Measurements from ENCODE around the gene EPHA8. TPM values are rescaled to one million over a fixed set of nuclear protein-coding genes. Genes with fewer than 3 reads are reported as not detected.

The EPHA8 gene
- total and polyA plus RNA-seq, 2 of the 13 experiments (the other 11 are each of a cell fraction or from before 2014, with no cell fraction given): not detected

DNA sequence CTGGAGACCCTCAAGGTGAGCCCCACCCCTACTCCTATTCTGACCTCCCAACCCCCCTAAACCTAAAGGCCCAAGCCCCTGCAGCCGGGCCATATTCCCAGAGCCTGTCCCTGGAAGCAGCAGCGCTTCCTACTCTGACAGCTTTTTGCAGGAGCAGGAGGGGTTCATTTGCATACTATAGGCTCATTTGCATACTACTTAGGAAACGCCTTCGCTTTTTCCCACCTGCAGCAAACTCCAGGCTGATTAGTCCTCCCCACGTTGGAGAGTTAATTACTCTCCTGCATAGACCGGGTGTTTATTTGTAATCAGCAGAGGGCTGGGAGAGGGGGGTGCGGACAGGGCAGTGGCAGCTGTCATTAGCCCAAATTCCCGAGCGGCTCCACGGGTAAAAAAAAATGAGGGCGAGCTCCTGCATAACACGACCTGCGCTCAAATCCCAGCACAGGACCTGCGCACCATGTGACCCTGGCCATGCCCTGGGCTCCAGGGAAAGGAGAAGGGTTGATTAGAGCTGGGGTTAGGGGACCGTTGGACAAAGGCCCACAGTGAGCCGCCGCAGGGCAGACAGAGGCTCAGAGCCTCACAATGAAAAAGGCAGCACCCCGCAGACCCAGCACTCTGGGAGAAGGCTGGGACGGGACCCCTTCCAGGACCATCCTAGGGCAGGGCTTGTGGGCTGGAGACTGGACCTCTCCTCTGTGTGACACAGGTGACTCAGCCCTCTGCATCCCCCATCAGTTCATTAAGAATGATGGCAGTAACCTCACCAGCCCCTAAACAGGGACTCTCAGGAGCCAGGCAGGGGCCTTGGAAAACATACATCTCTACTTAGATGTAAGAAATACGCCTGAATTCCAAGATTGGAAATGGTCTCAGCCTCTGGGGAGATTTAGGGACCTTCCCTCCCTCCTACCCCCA lies 63.2 kb downstream of the EPHA8 start:
- BruUV-seq (replicated peaks): no TSS peak

DNA sequence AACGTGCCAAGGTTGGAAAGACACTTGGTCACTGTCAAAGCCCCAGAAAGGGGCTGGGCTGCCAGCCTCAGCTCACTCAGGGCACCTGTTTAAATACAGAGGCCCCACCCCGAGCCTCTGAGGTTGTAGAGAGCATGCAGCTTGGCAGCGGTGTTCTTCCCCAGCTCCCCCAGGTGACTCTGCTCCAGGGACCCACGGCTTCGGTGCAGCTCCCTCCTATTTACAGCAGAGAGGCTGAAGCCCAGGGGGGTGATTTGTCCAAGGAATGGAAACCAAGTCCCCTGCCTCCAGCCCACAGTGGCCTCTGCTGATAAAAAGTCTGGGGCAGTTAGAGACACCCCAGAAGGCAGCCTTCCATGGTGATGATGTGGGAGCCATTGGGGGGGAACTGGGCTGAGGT lies 64.0 kb downstream of the EPHA8 start:
- FAIRE-seq (no peak), DNase-seq (ENCODE audit: low spot score) (no peak), ATAC-seq (no peak)
- CTCF ChIA-PET (ENCODE audit: low intra/inter-chr PET ratio, low total read pairs): no interaction called here
- H3K4me2 ChIP-seq (ENCODE audit: low read depth, low read length): no peak overlapping the region
- intact Hi-C loops (cut with micrococcal nuclease; ENCODE audit: unreplicated experiment) (no loop called here), in situ Hi-C loops (cut with HindIII; ENCODE audit: extremely low pct_ligation_motif_present, low pct_unique_long_range_greater_than_20kb) (no loop called here)
- H4K20me1 ChIP-seq (ENCODE audit: insufficient read depth, low read length): 0 out of 2 replicates have a peak, but pooled peaks cover 1% of the 10 kb centered on the region
- POLR2A ChIA-PET: no interaction called here
- H3K9me3 ChIP-seq (ENCODE audit: low read length): no peaks in the 10 kb centered on the region
- H3K9ac ChIP-seq (ENCODE audit: insufficient read depth, low read depth, low read length): no peak overlapping the region
- no peak overlapping the region for H3K27ac ChIP-seq (ENCODE audit: extremely low read length, insufficient read depth, low read length)
- no peaks in the 10 kb centered on the region for H3K4me1 ChIP-seq (ENCODE audit: insufficient read depth, low read length)
- no peak overlapping the region for H2AFZ ChIP-seq (ENCODE audit: low read length)
- 0% methylated on average over 1 of the region's 5 CpGs for WGBS (ENCODE audit: low lambda C conversion rate)
- no peak overlapping the region for H3K4me3 ChIP-seq (replicated peaks in 1 of 3; ENCODE audit: insufficient read depth in 1 of 3, low read depth in 2 of 3, low read length in 3 of 3)
- no peaks in the 10 kb centered on the region for H3K36me3 ChIP-seq (replicated peaks in 1 of 2; ENCODE audit: control insufficient read depth in 1 of 2, insufficient read depth in 2 of 2, low read length in 2 of 2)
- H3K79me2 ChIP-seq (ENCODE audit: insufficient read depth, low read length): no peaks in the 10 kb centered on the region
- peaks cover 3 to 28% of the 10 kb centered on the region in 2 experiments; a peak in 2 of 5 replicates for H3K27me3 ChIP-seq (ENCODE audit: control insufficient read depth in 1 of 2, insufficient read depth in 2 of 2, low read length in 2 of 2)
- no TSS peak for BruUV-seq (replicated peaks)
- TF ChIP-seq ZNF816 (CRISPR knock-in tag; IDR thresholded peaks at IDR 0.05; ENCODE audit: borderline replicate concordance): no peak
- TF ChIP-seq, protein P1, sequence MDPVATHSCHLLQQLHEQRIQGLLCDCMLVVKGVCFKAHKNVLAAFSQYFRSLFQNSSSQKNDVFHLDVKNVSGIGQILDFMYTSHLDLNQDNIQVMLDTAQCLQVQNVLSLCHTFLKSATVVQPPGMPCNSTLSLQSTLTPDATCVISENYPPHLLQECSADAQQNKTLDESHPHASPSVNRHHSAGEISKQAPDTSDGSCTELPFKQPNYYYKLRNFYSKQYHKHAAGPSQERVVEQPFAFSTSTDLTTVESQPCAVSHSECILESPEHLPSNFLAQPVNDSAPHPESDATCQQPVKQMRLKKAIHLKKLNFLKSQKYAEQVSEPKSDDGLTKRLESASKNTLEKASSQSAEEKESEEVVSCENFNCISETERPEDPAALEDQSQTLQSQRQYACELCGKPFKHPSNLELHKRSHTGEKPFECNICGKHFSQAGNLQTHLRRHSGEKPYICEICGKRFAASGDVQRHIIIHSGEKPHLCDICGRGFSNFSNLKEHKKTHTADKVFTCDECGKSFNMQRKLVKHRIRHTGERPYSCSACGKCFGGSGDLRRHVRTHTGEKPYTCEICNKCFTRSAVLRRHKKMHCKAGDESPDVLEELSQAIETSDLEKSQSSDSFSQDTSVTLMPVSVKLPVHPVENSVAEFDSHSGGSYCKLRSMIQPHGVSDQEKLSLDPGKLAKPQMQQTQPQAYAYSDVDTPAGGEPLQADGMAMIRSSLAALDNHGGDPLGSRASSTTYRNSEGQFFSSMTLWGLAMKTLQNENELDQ (CRISPR knock-in tag; IDR thresholded peaks at IDR 0.05; ENCODE audit: borderline replicate concordance): no peak
- TF ChIP-seq NCOA1 (CRISPR knock-in tag; IDR thresholded peaks at IDR 0.05): no peak
- TF ChIP-seq KDM1A (CRISPR knock-in tag; IDR thresholded peaks at IDR 0.05): no peak
- TF ChIP-seq, protein P2, sequence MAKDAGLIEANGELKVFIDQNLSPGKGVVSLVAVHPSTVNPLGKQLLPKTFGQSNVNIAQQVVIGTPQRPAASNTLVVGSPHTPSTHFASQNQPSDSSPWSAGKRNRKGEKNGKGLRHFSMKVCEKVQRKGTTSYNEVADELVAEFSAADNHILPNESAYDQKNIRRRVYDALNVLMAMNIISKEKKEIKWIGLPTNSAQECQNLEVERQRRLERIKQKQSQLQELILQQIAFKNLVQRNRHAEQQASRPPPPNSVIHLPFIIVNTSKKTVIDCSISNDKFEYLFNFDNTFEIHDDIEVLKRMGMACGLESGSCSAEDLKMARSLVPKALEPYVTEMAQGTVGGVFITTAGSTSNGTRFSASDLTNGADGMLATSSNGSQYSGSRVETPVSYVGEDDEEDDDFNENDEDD (CRISPR knock-in tag; IDR thresholded peaks at IDR 0.05; ENCODE audit: borderline replicate concordance): no peak
- TF ChIP-seq ZNF343 (CRISPR knock-in tag; IDR thresholded peaks at IDR 0.05): no peak
- TF ChIP-seq ZFP41 (CRISPR knock-in tag; IDR thresholded peaks at IDR 0.05; ENCODE audit: borderline replicate concordance): no peak
- no peak for TF ChIP-seq GLI4 (CRISPR knock-in tag; IDR thresholded peaks at IDR 0.05; ENCODE audit: borderline replicate concordance)
- no peak for TF ChIP-seq ZSCAN29 (CRISPR knock-in tag; conservative IDR thresholded peaks at IDR 0.05)
- TF ChIP-seq MAF1 (CRISPR knock-in tag; IDR thresholded peaks at IDR 0.05; ENCODE audit: borderline replicate concordance): no peak
- no peak for TF ChIP-seq CEBPG (CRISPR knock-in tag; IDR thresholded peaks at IDR 0.05)

More for the DNA sequence above, 63.2 kb downstream of the EPHA8 start:
- no peak overlapping the region for H3K9ac ChIP-seq (ENCODE audit: insufficient read depth, low read depth, low read length)
- intact Hi-C loops (cut with micrococcal nuclease; ENCODE audit: unreplicated experiment): no loop called here
- no peaks in the 10 kb centered on the region for H3K36me3 ChIP-seq (replicated peaks in 1 of 2; ENCODE audit: control insufficient read depth in 1 of 2, insufficient read depth in 2 of 2, low read length in 2 of 2)
- H3K4me3 ChIP-seq (replicated peaks in 1 of 3; ENCODE audit: insufficient read depth in 1 of 3, low read depth in 2 of 3, low read length in 3 of 3): no peak overlapping the region
- H3K27ac ChIP-seq (ENCODE audit: extremely low read length, insufficient read depth, low read length): no peak overlapping the region
- H4K20me1 ChIP-seq (ENCODE audit: insufficient read depth, low read length): 0 out of 2 replicates have a peak, but pooled peaks cover 6% of the 10 kb centered on the region
- 34% methylated on average over 15 of the region's 20 CpGs for WGBS (ENCODE audit: low lambda C conversion rate)
- TF ChIP-seq HOXA7 (CRISPR knock-in tag; IDR thresholded peaks at IDR 0.05) (no peak), ZNF431 (CRISPR knock-in tag; IDR thresholded peaks at IDR 0.05; ENCODE audit: borderline replicate concordance, low read depth) (no peak)
- DNase-seq (ENCODE audit: low spot score): no peak
- no peaks in the 10 kb centered on the region for H3K4me1 ChIP-seq (ENCODE audit: insufficient read depth, low read length)
- H3K27me3 ChIP-seq (ENCODE audit: control insufficient read depth in 1 of 2, insufficient read depth in 2 of 2, low read length in 2 of 2): peaks cover 3 to 28% of the 10 kb centered on the region in 2 experiments; a peak in 2 of 5 replicates
- FAIRE-seq: no peak
- ChIA-PET POLR2A (no interaction called here), CTCF (ENCODE audit: low intra/inter-chr PET ratio, low total read pairs) (no interaction called here)
- H3K9me3 ChIP-seq (ENCODE audit: low read length): no peaks in the 10 kb centered on the region
- H2AFZ ChIP-seq (ENCODE audit: low read length): no peak overlapping the region
- in situ Hi-C loops (cut with HindIII; ENCODE audit: extremely low pct_ligation_motif_present, low pct_unique_long_range_greater_than_20kb): no loop called here
- H3K79me2 ChIP-seq (ENCODE audit: insufficient read depth, low read length): no peaks in the 10 kb centered on the region
- no peak for ATAC-seq
- H3K4me2 ChIP-seq (ENCODE audit: low read depth, low read length): no peak overlapping the region
